Colonic mucosa (tissue), 4 donors: ENCODE measurements around the gene ARHGAP25. TPM values are rescaled to one million over a fixed set of nuclear protein-coding genes. Genes with fewer than 3 reads are reported as not detected.
A peak's percentile ranks its signal among the peaks of the same experiment; 100 is the strongest.

Experiments
- DNase-seq: peaks from one replicate; pipeline ENCODE4 v3.0.0-alpha.2; 2020
- H3K27ac ChIP-seq: fragments of 200-600 bp; one replicate; pipeline ENCODE4 v1.8.0; 2021
- H3K27me3 ChIP-seq: fragments of 200-600 bp; one replicate; pipeline ENCODE4 v1.8.0; 2021
- H3K36me3 ChIP-seq: fragments of 200-600 bp; one replicate; pipeline ENCODE4 v1.8.0; 2021
- H3K4me1 ChIP-seq: fragments of 200-600 bp; one replicate; pipeline ENCODE4 v1.8.0; 2021; ENCODE audit warnings: mild to moderate bottlenecking
- H3K4me3 ChIP-seq: fragments of 200-600 bp; one replicate; pipeline ENCODE4 v1.8.0; 2021
- H3K9ac ChIP-seq, 2 donors: one replicate each; pipeline ENCODE4 v1.7.0; 2013; ENCODE audit warnings: control low read depth in 2 of 2, low read depth in 2 of 2, low read length in 2 of 2
- H3K9me3 ChIP-seq: fragments of 200-600 bp; one replicate; pipeline ENCODE4 v1.8.0; 2021
- CTCF ChIP-seq: fragments of 200-600 bp; IDR thresholded peaks from one replicate; pipeline ENCODE4 v1.8.0; 2022; ENCODE audit warnings: antibody characterized with exemption, mild to moderate bottlenecking
- intact Hi-C: fragments of 100-400 bp; cut with DNase I; formaldehyde crosslinking; loops from one replicate; pipeline ENCODE4 v1.14.1; 2022
- total RNA-seq, 2 donors: library from RNA; stranded (reverse); fragmentation: NEBNext Ultra II Directional in 1 of 2; extraction: Animal tissue kit (Norgen Biotek cat#: 25700) in 1 of 2; gene quantifications; one replicate each; pipeline ENCODE4 v1.2.1, GENCODE V29; 2021
- donor health status: healthy.
- donor health status: DM: no; HTN: no; CAD: no.
- donor health status: DM: no; HTN: no; CAD: no.

The ARHGAP25 gene
- total RNA-seq, 2 donors from 2014 or later: 3.6 to 3.7 TPM

GRCh38 chr2:68700560-68700959 is 34.1 kb upstream of the ARHGAP25 start:
- TF ChIP-seq CTCF: no peak
- intact Hi-C loops: no loop called here

GRCh38 chr2:68706637-68707036 is 28.0 kb upstream of the ARHGAP25 start:
- DNase-seq: no peak
- Histone ChIP-seq H3K36me3 (no peaks in the 10 kb centered on the region), H3K9me3 (no peaks in the 10 kb centered on the region), H3K27ac (no peak overlapping the region), H3K27me3 (no peaks in the 10 kb centered on the region), H3K4me1 (no peaks in the 10 kb centered on the region), H3K4me3 (no peak overlapping the region), H3K9ac (no peak overlapping the region)
- intact Hi-C loops: loop anchor here (5.0 kb wide), 2 partner anchors 201 to 221 kb away; no protein-coding TSS in a partner anchor
- TF ChIP-seq CTCF: no peak

More at GRCh38 chr2:68700560-68700959, 34.1 kb upstream of the ARHGAP25 start:
- no peak overlapping the region for H3K27ac ChIP-seq
- H3K36me3 ChIP-seq: no peaks in the 10 kb centered on the region
- no peak overlapping the region for H3K9ac ChIP-seq
- H3K4me1 ChIP-seq: no peaks in the 10 kb centered on the region
- H3K27me3 ChIP-seq: no peaks in the 10 kb centered on the region
- H3K9me3 ChIP-seq: no peaks in the 10 kb centered on the region
- no peak for DNase-seq
- H3K4me3 ChIP-seq: no peak overlapping the region

GRCh38 chr2:68708629-68709028 is 26.0 kb upstream of the ARHGAP25 start:
- DNase-seq: no peak
- H3K4me1 ChIP-seq: no peaks in the 10 kb centered on the region
- no peak overlapping the region for H3K27ac ChIP-seq
- no peaks in the 10 kb centered on the region for H3K27me3 ChIP-seq
- no peak for TF ChIP-seq CTCF
- no peaks in the 10 kb centered on the region for H3K36me3 ChIP-seq
- no peak overlapping the region for H3K4me3 ChIP-seq
- intact Hi-C loops: loop anchor here (5.0 kb wide), 2 partner anchors 199 to 219 kb away; no protein-coding TSS in a partner anchor
- H3K9ac ChIP-seq: no peak overlapping the region
- no peaks in the 10 kb centered on the region for H3K9me3 ChIP-seq

- H3K36me3 ChIP-seq: no peaks in the 10 kb centered on the region
- no peak overlapping the region for H3K27ac ChIP-seq
- no peak for DNase-seq
- TF ChIP-seq CTCF: peak; percentile 69
- H3K9me3 ChIP-seq: no peaks in the 10 kb centered on the region
- no peak overlapping the region for H3K9ac ChIP-seq
- no peaks in the 10 kb centered on the region for H3K27me3 ChIP-seq
- H3K4me3 ChIP-seq: no peak overlapping the region
- intact Hi-C loops: loop anchor here (5.0 kb wide), 2 partner anchors 198 to 218 kb away; no protein-coding TSS in a partner anchor
- no peaks in the 10 kb centered on the region for H3K4me1 ChIP-seq
Observed at GRCh38 chr2:68709421-68709911, 25.1 kb upstream of the ARHGAP25 start.

GRCh38 chr2:68710336-68710735 is 24.3 kb upstream of the ARHGAP25 start:
- no peak for DNase-seq
- H3K9ac ChIP-seq: no peak overlapping the region
- intact Hi-C loops: no loop called here

More at GRCh38 chr2:68710336-68710735, 24.3 kb upstream of the ARHGAP25 start:
- Histone ChIP-seq H3K27ac (no peak overlapping the region), H3K9me3 (no peaks in the 10 kb centered on the region), H3K4me3 (no peak overlapping the region), H3K4me1 (no peaks in the 10 kb centered on the region), H3K27me3 (no peaks in the 10 kb centered on the region), H3K36me3 (no peaks in the 10 kb centered on the region)
- no peak for TF ChIP-seq CTCF
